T-helper 1 cell treated with Interleukin-12 subunit alpha and Interleukin-12 subunit beta and Interleukin-4 antibody, amounts not matched to agents 30 μg/mL and 1 μg/mL, for 36 hours (primary cell): ENCODE results near the gene ST6GALNAC3.

ENCODE experiments used
- H3K27ac Mint-ChIP-seq: one replicate; pipeline ENCODE4 v1.8.0; 2021; ENCODE audit warnings: mild to moderate bottlenecking, mixed read lengths
- H3K27me3 Mint-ChIP-seq: one replicate; pipeline ENCODE4 v1.8.0; 2021; ENCODE audit warnings: low read depth, mixed read lengths
- H3K36me3 Mint-ChIP-seq: one replicate; pipeline ENCODE4 v1.8.0; 2021; ENCODE audit warnings: low read depth, mixed read lengths
- H3K4me1 Mint-ChIP-seq: one replicate; pipeline ENCODE4 v1.8.0; 2021; ENCODE audit warnings: low read depth, mixed read lengths
- H3K4me3 Mint-ChIP-seq: one replicate; pipeline ENCODE4 v1.8.0; 2021; ENCODE audit warnings: mild to moderate bottlenecking, moderate library complexity, mixed read lengths
- H3K9me3 Mint-ChIP-seq: one replicate; pipeline ENCODE4 v1.8.0; 2021; ENCODE audit warnings: mixed read lengths

ST6GALNAC3 gene

GRCh38 chr1:76158126-76158525 lies 83.6 kb downstream of the ST6GALNAC3 start:
- Mint-ChIP-seq H3K9me3 (no peaks in the 10 kb centered on the region), H3K27ac (no peak overlapping the region), H3K4me1 (peaks cover 7% of the 10 kb centered on the region), H3K27me3 (no peaks in the 10 kb centered on the region), H3K36me3 (no peaks in the 10 kb centered on the region), H3K4me3 (no peak overlapping the region)

- Mint-ChIP-seq H3K9me3 (no peaks in the 10 kb centered on the region), H3K36me3 (no peaks in the 10 kb centered on the region), H3K27ac (no peak overlapping the region), H3K4me1 (no peaks in the 10 kb centered on the region), H3K27me3 (no peaks in the 10 kb centered on the region), H3K4me3 (no peak overlapping the region)
Observed at GRCh38 chr1:76160225-76160624, 85.7 kb downstream of the ST6GALNAC3 start.

GRCh38 chr1:76161451-76161850 lies 86.9 kb downstream of the ST6GALNAC3 start:
- Mint-ChIP-seq H3K9me3 (peaks cover 3% of the 10 kb centered on the region), H3K36me3 (no peaks in the 10 kb centered on the region), H3K27ac (no peak overlapping the region), H3K4me1 (no peaks in the 10 kb centered on the region), H3K4me3 (no peak overlapping the region), H3K27me3 (no peaks in the 10 kb centered on the region)

GRCh38 chr1:76162254-76162653 lies 87.7 kb downstream of the ST6GALNAC3 start:
- H3K9me3 Mint-ChIP-seq, result peaks cover 3% of the 10 kb centered on the region
- no peaks in the 10 kb centered on the region for H3K4me1 Mint-ChIP-seq
- H3K4me3 Mint-ChIP-seq, result no peak overlapping the region
- H3K27ac Mint-ChIP-seq, result no peak overlapping the region
- no peaks in the 10 kb centered on the region for H3K36me3 Mint-ChIP-seq
- H3K27me3 Mint-ChIP-seq, result no peaks in the 10 kb centered on the region

GRCh38 chr1:76164165-76164564 lies 89.6 kb downstream of the ST6GALNAC3 start:
- Mint-ChIP-seq H3K36me3 (peaks cover 1% of the 10 kb centered on the region), H3K4me1 (no peaks in the 10 kb centered on the region), H3K27ac (no peak overlapping the region), H3K9me3 (peaks cover 18% of the 10 kb centered on the region), H3K27me3 (no peaks in the 10 kb centered on the region), H3K4me3 (no peak overlapping the region)

- Mint-ChIP-seq H3K36me3 (peaks cover 1% of the 10 kb centered on the region), H3K27me3 (no peaks in the 10 kb centered on the region), H3K27ac (no peak overlapping the region), H3K4me3 (no peak overlapping the region), H3K9me3 (peaks cover 18% of the 10 kb centered on the region), H3K4me1 (no peaks in the 10 kb centered on the region)
Observed at GRCh38 chr1:76170084-76170483, 95.5 kb downstream of the ST6GALNAC3 start.

GRCh38 chr1:76170513-76170912 lies 96.0 kb downstream of the ST6GALNAC3 start:
- Mint-ChIP-seq H3K4me1 (no peaks in the 10 kb centered on the region), H3K4me3 (no peak overlapping the region), H3K27me3 (no peaks in the 10 kb centered on the region), H3K9me3 (peaks cover 18% of the 10 kb centered on the region), H3K36me3 (peaks cover 1% of the 10 kb centered on the region), H3K27ac (no peak overlapping the region)

GRCh38 chr1:76176000-76176399 lies 101.5 kb downstream of the ST6GALNAC3 start:
- peaks cover 5% of the 10 kb centered on the region for H3K4me1 Mint-ChIP-seq
- no peak overlapping the region for H3K4me3 Mint-ChIP-seq
- H3K27me3 Mint-ChIP-seq, result no peaks in the 10 kb centered on the region
- no peak overlapping the region for H3K27ac Mint-ChIP-seq
- H3K36me3 Mint-ChIP-seq, result no peaks in the 10 kb centered on the region
- H3K9me3 Mint-ChIP-seq, result no peaks in the 10 kb centered on the region

- Mint-ChIP-seq H3K9me3 (no peaks in the 10 kb centered on the region), H3K4me3 (no peak overlapping the region), H3K27ac (no peak overlapping the region), H3K36me3 (no peaks in the 10 kb centered on the region), H3K4me1 (peaks cover 5% of the 10 kb centered on the region), H3K27me3 (no peaks in the 10 kb centered on the region)
Observed at GRCh38 chr1:76177615-76178014, 103.1 kb downstream of the ST6GALNAC3 start.

GRCh38 chr1:76179219-76179698 lies 104.7 kb downstream of the ST6GALNAC3 start:
- Mint-ChIP-seq H3K4me3 (no peak overlapping the region), H3K9me3 (no peaks in the 10 kb centered on the region), H3K27me3 (no peaks in the 10 kb centered on the region), H3K36me3 (no peaks in the 10 kb centered on the region), H3K27ac (no peak overlapping the region), H3K4me1 (peaks cover 5% of the 10 kb centered on the region)

GRCh38 chr1:76185207-76185606 lies 110.7 kb downstream of the ST6GALNAC3 start:
- no peaks in the 10 kb centered on the region for H3K4me1 Mint-ChIP-seq
- H3K36me3 Mint-ChIP-seq, result no peaks in the 10 kb centered on the region
- H3K9me3 Mint-ChIP-seq, result no peaks in the 10 kb centered on the region
- no peaks in the 10 kb centered on the region for H3K27me3 Mint-ChIP-seq
- H3K4me3 Mint-ChIP-seq, result no peak overlapping the region
- no peak overlapping the region for H3K27ac Mint-ChIP-seq

GRCh38 chr1:76186554-76187170 lies 112.1 kb downstream of the ST6GALNAC3 start:
- Mint-ChIP-seq H3K27ac (no peak overlapping the region), H3K4me3 (no peak overlapping the region), H3K9me3 (no peaks in the 10 kb centered on the region), H3K36me3 (no peaks in the 10 kb centered on the region), H3K4me1 (no peaks in the 10 kb centered on the region), H3K27me3 (no peaks in the 10 kb centered on the region)

GRCh38 chr1:76187436-76187835 lies 112.9 kb downstream of the ST6GALNAC3 start:
- Mint-ChIP-seq H3K27ac (no peak overlapping the region), H3K27me3 (no peaks in the 10 kb centered on the region), H3K4me1 (no peaks in the 10 kb centered on the region), H3K36me3 (no peaks in the 10 kb centered on the region), H3K4me3 (no peak overlapping the region), H3K9me3 (no peaks in the 10 kb centered on the region)

- H3K4me3 Mint-ChIP-seq, result no peak overlapping the region
- no peaks in the 10 kb centered on the region for H3K9me3 Mint-ChIP-seq
- no peaks in the 10 kb centered on the region for H3K4me1 Mint-ChIP-seq
- no peaks in the 10 kb centered on the region for H3K27me3 Mint-ChIP-seq
- H3K36me3 Mint-ChIP-seq, result no peaks in the 10 kb centered on the region
- no peak overlapping the region for H3K27ac Mint-ChIP-seq
Observed at GRCh38 chr1:76189310-76189709, 114.8 kb downstream of the ST6GALNAC3 start.

GRCh38 chr1:76190749-76191424 lies 116.3 kb downstream of the ST6GALNAC3 start:
- H3K4me1 Mint-ChIP-seq, result no peaks in the 10 kb centered on the region
- H3K4me3 Mint-ChIP-seq, result no peak overlapping the region
- no peaks in the 10 kb centered on the region for H3K36me3 Mint-ChIP-seq
- no peaks in the 10 kb centered on the region for H3K27me3 Mint-ChIP-seq
- H3K27ac Mint-ChIP-seq, result no peak overlapping the region
- no peaks in the 10 kb centered on the region for H3K9me3 Mint-ChIP-seq
